Measurements from ENCODE around the gene FAM8A1.

Gene FAM8A1

DNA sequence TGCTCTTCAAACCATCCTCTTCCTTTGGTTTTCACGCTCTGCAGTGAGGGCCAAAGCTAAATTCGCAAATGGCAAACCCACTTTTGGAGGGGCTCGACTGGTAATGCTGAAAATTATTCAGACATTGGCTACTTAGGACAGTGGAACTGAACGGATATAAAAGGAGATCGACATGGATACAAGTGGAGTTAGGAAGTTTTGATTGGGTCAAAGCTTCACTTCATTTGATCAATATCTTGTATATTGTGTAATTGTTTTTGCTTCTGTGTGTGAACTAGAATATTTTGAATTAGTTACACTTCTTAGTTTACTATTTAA is 1.2 kb downstream of the FAM8A1 start:
- no peak for DNase-seq (ENCODE audit: low read depth in 2 of 2)

DNA sequence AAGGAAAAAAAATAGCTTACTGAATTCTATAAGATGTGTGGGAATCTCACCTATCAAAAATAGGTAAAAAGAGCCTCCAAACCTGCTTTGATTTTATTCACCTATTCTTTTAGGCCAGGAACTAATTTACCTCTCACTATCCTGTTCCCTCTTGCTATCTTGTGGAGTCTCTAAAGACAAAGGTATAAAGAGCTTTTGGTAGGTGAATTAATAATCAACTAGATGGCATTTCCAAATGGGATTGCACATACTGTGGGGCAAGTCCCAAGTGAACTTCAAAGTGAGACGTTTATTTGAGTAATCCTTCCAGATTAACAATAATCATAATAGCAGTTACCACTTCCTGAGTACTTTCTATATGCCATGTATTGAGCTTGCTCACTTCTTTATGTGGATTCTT is 2.8 kb downstream of the FAM8A1 start:
- no peak for DNase-seq (ENCODE audit: low read depth in 2 of 2)

DNA sequence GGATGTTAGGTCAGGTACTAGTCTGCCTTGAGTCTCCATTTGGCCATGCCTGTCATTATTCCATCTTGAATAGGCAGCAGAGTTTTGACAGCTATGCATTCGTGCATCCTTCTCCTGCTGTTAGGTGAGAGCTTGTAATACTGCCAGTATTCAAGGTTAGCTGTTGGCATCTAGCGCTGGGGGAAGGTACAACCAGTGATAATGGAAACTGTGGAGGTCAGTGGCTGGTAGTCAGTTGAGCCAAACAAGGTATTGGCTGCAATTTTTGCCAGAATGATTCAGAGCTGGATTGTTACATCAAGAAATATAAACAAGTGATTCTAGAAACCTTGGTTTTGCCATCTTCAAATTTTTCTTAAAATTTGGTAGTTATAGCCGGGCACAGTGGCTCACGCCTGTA is 6.5 kb downstream of the FAM8A1 start:
- DNase-seq (ENCODE audit: low read depth in 2 of 2), result no peak

DNA sequence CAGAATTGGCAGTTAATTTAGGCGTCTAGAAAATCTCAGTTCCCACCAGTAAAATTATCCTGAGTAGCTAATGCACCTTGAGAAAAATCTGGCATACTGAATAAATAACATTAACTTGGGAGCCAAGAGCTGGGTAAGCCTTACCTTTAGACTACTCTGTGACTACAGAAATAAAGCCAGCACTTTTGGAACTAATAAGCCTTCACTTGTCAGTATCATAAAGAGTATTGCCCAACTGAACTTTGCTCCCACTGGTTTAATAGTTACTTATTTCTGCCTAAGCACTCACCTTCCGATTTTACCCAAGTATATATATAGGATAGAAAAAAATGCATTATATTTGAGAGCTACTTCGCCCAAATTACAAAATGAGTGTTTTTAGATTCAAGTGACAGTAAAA is 10.7 kb downstream of the FAM8A1 start:
- DNase-seq (ENCODE audit: low read depth in 2 of 2), result no peak

DNA sequence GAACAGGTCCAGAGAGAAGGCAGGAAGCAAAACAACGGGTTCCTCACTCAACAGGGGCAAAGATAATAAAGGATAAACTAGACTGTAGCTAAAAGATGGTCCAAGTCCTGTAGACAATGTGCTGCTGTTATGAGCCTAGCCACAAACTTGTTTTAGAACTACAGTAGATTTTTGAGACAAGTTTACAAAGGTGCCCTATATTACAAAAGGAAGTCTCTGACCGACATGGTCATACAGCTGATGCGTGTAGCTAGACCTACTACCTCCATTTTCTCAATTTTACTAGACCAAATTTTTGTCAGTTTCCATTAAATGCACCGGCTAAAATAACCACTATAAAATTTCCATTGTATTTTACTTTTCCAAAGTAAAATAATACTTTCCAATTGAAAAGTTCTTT is 11.9 kb downstream of the FAM8A1 start:
- no peak for DNase-seq (ENCODE audit: low read depth in 2 of 2)

DNA sequence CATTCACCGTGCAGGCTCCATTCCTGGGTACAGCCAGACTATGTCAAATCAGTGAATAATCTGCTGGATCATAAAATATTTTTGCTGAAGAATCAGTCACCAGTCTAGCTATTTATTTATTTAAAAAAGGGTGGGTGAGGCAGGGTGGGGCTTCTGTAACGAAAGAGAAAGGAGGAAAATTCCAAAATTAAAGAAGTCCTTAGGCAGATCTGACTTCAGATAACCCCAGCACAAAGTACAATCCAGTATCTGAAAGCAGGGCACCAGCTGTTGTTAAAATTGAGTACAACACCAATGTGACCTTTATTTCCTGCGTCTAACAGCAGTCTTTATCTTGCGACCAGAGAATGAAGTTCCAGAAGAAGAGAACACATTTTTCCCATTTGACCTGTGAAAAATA is 15.7 kb downstream of the FAM8A1 start:
- no peak for DNase-seq (ENCODE audit: low read depth in 2 of 2)

DNA sequence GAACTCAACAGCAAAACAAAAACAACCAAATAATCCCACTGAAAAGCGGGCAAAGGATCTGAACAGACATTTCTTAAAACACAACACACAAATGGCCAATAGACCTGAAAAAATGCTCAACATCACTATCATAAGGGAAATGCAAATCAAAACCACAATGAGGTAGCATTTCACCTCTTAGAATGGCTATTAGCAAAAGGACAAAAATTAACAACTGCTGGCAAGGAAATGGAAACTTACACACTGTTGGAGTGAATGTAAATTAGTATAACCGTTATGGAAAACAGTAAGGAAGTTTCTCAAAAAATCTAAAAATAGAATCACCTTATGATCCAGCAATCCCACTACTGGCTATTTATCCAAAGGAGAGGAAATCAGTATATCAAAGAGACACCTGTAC is 20.9 kb downstream of the FAM8A1 start:
- no peak for DNase-seq (ENCODE audit: low read depth in 2 of 2)

DNA sequence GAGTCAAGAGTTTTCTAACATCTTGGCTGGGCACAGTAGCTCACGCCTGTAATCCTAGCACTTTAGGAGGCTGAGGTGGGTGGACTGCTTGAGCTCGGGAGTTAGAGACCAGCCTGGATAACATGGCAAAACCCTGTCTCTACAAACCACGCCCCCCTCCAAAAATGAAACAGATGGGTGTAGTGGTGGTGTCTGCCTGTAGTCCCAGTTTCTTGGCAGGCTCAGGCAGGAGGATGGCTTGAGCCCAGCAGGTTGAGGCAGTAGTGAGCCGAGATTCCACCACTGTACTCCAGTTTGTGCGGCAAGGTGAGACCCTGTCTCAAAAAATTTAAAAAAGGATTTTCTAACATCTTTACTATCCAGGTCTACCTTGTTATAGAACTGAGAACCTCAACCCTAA is 22.0 kb downstream of the FAM8A1 start:
- DNase-seq (ENCODE audit: low read depth in 2 of 2), result no peak

DNA sequence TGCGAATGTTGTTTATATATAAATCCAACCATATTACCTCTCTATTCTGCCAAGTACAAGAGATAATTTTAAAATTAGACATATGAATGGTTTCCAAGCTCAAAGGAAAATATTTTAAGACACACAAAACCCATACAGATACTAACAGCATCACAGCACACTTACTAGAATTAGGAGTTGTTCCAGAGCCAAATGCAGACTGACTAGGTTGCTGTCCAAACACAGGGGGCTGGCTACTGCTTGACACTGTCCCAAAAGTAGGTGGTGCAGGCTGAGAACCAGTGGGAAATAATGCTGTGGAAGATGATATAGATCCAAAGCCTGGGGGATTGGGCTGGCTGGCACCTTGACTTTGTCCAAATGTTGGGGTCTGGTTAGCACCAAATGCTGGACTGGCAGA is 24.3 kb downstream of the FAM8A1 start:
- no peak for DNase-seq (ENCODE audit: low read depth in 2 of 2)

DNA sequence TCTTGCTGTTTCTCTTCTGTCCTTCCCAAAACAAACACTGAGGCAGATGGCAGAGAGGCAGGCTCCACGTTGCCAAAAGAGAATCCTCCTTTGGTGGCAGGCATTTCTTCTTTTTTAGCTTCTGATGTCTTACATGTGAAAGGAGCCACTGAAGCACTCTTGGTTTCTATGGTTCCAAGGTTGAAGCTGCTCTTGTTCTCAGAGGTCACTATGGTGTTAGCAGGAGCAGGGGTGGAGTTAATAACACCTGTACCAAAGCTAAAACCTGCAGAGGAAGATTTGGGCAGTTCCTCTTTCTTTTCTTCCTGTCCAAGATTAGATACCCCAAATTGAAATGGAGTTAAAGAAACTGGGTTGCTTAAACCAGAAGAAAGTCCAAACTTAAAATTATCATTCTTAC is 28.8 kb downstream of the FAM8A1 start:
- no peak for DNase-seq (ENCODE audit: low read depth in 2 of 2)

DNA sequence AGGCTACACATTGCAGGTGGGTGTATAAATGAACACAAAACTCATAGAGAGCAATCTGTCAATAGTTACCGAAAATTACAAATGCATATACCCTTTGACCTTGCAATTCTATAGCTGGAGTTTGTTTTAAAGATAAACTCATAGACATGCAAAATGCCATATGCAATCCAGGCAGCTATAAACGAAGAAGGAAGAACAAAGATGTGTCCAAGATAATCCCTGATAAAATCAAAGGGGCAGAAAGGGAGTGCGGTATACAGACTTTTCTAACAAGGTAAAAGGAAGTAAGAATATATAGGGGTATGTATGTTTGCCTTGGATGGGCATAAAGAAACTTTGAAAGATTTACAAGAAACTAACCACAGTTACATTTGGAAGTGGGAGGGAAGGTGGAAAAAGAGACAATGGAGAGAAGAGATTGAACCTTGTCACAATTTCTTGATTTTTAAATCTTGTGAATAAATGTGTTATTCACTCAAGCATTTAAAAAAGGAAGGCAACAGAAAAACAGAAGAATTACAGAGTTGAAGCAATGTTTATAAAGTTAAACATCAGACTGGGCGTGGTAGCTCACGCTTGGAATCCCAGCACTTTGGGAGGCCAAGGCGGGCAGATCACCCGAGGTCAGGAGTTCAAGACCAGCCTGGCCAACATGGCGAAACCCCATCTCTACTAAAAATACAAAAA is 29.9 kb downstream of the FAM8A1 start:
- DNase-seq (ENCODE audit: low read depth in 2 of 2), result no peak

DNA sequence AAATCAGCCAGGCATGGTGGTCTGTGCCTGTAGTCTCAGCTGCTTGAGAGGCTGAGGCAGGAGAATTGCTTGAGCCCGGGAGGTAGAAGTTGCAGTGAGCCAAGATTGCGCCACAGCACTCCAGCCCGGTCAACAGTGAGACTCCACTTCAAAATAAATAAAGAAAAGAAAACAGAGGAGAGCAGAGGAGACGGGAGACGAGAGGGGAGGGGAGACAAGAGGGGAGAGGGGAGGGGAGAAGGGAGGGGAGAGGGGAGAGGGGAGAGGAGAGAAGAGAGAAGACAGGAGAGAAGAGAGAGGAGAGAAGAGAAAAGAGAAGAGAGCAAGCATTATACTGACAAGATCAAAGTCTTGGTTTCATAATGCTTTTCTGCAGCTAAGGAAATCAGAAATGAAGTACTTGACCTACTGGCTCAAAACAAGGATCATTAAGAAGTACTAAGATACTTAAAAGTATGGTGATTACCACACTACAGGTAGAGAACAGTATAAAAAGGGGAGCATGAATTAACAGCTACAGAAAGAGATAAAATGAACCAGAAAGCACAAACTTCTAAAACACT is 30.5 kb downstream of the FAM8A1 start:
- no peak for DNase-seq (ENCODE audit: low read depth in 2 of 2)

DNA sequence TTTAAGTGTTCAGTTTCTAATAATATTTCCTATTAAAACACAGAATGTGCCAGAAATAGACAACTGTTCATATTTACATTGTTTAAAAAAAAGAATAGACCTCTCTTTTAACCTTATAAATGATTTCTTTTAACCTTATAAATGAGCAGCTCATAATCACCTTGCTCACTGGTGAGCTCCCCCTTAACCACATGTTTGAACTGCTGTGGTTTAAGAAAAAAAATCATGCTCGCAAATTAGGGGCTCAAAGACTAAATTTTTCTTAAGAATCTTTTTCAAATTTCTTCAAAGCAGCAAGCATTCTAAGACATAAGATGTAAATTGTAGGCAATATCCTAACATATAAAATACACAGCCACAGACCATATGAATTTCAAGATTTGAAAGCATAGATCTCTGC is 32.8 kb downstream of the FAM8A1 start:
- no peak for DNase-seq (ENCODE audit: low read depth in 2 of 2)

DNA sequence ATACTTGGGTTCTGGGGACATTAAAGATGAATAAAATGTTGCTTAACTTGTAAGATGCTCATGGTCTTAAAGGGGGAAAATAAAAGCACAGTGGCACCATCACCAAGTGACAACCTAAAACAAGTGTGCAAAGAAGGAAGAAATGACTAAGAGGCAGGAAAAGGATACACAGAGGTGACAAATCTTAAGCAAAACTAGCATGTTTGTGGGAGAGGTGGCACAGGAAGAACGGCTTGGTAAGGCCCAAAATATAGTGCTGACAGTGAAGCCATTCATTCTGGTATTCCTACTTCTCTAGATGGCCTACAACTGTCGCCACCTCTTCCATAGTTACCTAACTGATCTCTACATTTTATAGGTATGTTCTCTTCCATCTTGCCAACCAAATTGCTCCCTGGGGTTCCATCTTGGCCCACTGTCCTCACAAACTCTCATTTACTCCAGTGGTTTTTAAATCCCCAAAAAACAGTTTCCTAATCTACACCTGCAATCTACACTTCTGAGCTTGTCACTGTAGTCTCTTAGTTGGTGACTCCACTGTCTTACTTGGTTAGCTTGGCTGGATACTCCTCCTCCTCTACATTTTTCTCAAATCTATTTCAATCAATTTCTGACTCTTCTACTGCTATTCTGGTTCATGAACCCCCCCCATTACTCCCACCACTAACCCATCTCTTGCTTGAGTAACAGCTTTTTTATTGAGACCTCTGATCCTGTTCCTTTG is 33.5 kb downstream of the FAM8A1 start:
- DNase-seq (ENCODE audit: low read depth in 2 of 2), result no peak

DNA sequence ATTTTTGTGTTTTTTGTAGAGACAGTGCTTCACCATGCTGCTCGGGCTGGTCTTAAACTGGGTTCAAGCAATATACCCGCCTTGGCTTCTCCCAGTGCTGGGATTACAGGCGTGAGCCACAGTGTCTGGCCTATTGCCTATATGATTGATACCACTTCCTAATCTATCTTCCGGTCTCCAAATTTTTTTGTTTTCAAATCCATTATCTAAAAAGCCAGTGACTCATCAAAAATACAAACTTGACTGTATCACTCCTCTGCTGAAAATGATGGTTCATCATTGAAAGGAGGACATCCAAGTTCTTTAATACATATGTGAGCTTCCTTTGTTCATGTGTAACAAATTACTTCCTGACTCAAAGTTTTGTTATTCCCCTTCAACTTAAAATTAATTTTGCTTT is 35.5 kb downstream of the FAM8A1 start:
- no peak for DNase-seq (ENCODE audit: low read depth in 2 of 2)

DNA sequence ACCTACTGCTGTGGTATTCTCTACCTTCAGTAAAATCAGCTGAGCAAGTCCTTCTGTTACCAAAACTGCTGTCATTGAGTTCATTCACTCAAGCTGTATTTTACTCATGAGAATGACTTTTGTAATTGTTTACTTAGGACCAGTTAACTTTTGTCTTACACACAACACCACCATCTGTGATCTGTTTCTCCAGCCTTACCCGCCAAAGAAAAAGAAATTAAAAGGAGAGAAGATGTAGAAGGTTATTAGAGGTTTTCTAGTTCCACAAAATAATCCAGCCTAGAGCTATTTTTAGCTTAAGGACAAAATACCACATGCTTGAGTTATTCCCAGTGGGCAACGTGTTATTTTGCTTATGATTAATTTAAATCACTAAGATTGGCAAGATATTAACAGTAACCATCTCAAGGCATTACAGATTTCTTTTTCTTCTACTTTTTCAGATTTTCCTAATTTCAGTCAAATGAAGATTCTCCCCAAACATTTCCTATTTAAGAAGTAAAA is 38.2 kb downstream of the FAM8A1 start:
- DNase-seq (ENCODE audit: low read depth in 2 of 2), result no peak

DNA sequence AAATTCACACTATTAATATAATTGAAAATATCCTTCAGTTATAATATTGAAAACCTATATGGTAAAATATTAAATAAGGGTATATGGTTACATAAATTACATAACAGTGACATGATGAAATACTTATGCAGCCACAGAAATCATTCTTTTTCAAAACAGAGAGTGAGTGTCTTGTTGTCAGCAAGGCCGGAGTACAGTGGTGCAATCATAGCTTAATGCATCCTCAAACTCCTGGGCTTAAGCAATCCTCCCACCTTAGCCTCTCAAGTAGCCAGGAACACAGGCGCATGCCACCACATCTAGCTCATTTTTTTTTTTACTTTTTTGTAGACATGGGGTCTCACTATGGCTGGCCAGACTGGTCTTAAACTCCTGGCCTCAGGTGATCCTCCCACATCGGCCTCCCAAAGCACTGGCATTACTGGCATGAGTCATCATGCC is 40.4 kb downstream of the FAM8A1 start:
- no peak for DNase-seq (ENCODE audit: low read depth in 2 of 2)

DNA sequence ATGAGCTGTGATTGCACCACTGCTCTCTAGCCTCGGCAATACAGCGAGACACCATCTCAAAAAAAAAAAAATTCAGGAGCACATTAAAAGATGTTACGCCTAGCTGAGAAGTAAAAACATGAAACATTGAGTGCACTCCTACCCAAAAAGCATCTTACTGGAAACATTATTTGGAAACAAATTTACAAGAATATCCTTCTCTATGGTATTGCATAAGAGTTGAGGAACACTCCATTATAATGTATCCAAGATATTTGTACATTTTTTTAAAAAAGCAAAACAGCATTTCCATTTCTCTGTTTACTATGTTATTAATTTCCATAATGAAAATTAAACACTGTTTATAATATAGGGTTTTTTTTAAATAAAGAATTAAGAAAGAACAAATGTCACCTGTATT is 48.6 kb downstream of the FAM8A1 start:
- no peak for DNase-seq (ENCODE audit: low read depth in 2 of 2)

DNA sequence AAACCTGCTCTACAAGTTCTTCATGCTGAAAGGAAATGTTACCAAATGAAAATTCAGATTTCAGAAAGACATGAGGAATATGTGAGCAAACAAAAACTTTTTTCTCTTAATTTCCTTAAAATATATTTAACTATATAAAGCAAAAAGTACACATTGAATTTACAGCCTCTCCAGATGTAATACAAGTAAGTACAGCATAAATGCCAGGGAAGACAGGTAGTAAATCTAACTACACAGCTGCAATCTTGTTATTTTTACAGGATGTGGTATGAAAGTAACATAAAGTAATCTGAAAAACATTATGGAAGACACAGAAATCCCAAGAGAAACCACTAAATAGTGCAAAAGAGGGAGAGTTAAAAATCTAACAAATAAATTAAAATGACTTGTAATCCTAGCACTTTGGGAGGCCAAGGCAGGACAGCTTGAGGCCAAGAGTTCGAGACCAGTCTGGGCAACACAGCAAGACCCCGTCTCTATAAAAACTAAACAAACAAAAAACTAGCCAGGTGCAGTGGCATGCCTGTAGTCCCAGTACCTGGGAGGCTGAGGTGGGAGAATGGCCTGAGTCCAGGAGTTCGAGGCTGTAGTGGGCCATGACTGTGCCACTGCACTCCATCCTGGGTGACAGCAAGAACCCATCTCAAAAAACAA is 50.7 kb downstream of the FAM8A1 start:
- DNase-seq (ENCODE audit: low read depth in 2 of 2), result no peak

DNA sequence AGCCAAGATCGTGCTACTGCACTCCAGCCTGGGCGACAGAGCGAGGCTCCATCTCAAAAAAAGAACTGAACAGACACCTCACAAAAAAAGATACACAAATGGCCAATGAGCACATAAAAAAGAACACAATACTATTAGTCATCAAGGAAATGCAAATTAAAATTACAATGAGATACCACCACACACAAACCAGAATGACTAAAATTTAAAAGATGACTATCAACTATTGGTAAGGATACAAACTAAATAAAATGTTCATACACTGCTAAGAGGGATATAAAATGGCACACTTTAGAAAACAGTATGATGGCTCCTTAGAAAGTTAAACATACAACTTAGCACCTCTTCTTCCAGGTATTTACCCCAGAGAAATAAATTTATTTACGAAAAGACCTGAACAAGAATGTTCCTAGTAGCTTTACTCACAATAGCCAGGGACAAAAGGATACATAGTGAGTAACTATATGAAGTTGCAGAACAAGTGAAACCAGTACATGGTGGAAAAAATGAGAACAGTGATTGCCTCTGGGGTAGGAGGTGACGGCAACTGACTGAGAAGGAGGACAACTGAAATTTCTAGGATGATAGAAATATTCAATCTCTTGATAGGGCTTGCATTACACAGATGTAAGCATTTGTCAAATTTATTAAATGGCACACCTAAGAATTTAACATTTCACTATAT is 53.2 kb downstream of the FAM8A1 start:
- DNase-seq (ENCODE audit: low read depth in 2 of 2), result no peak

DNA sequence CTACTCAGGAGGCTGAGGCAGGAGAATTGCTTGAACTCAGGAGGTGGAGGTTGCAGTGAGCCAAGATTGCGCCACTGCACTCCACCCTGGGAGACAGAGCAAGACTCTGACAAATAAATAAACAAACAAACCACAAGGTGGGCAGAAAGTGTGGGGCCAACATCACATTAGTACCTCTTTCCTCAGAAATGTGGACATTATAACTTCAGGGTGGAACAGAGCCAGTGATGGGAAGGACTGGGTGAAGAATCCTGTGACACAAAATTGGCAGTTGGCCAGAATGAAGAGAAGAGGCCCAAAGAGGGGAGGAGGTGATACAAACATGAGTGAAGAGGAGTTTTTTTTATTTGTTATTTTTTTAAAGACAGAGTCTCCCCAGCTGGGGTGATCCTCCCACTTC is 56.0 kb downstream of the FAM8A1 start:
- no peak for DNase-seq (ENCODE audit: low read depth in 2 of 2)

DNA sequence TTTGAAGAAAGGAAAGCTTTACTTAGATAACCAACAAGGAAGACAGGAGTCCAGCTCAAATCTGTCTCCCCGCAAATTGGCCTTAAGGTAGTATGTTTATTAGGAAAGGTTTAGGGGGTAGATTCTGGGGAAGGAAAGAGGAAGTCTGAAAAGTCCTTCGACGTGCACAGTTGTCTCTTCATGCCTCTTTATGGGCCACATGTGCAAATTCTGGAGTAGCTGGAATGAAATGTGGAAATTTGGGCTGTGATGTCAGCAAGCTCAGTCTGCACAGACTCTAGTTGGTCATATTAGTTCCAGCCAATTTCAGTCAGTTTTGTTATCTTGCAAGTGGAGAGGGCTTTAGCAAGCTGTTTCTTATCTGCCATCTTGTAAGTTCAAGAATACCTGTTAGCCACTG is 56.5 kb downstream of the FAM8A1 start:
- no peak for DNase-seq (ENCODE audit: low read depth in 2 of 2)
